SK-N-SH (cell line): Measurements from ENCODE around the gene ELMO1. TPM values are rescaled to one million over a fixed set of nuclear protein-coding genes. Genes with fewer than 3 reads are reported as not detected.

Source experiments
- CTCF ChIA-PET: fragments of 300-600, 350-600 bp; formaldehyde crosslinking; extraction: SDS; loops from one replicate; lab custom pipeline; 2021; lab: Yijun Ruan, JAX
- POLR2A ChIA-PET: fragments of 350-600 bp; sonication (Branson Sonifier 250); formaldehyde crosslinking; extraction: SDS; loops from one replicate; lab custom pipeline; 2020; ENCODE audit warnings: antibody characterized with exemption, inconsistent platforms; lab: Yijun Ruan, JAX
- DNase-seq: peaks from one replicate; pipeline ENCODE4 v3.0.0; 2012
- H2AFZ ChIP-seq: fragments of 200-600 bp; sonication (generic); 2 replicates; pipeline ENCODE4 v1.8.1; 2016; ENCODE audit warnings: antibody characterized with exemption, mild to moderate bottlenecking, low read depth
- H3F3A ChIP-seq: fragments of 200-600 bp; sonication (generic); replicated peaks from 2 replicates; pipeline ENCODE3; 2016; ENCODE audit warnings: antibody characterized with exemption, mild to moderate bottlenecking; ENCODE audit not compliant: insufficient read depth
- H3K27ac ChIP-seq, 2 experiments: fragments of 200-500 bp in 1 of 2; fragments of 200-600 bp in 1 of 2; sonication (Bioruptor generic) in 1 of 2; sonication (generic), shearing (Covaris generic) in 1 of 2; 2 replicates each; pipeline versions ENCODE4 v1.5.1 to v1.6.1; 2014 to 2016; ENCODE audit warnings: low read depth in 2 of 2, inconsistent platforms in 1 of 2, low read length in 1 of 2, mild to moderate bottlenecking in 1 of 2, mixed read lengths in 1 of 2
- H3K27me3 ChIP-seq: fragments of 200-600 bp; sonication (generic), shearing (Covaris generic); 2 replicates; pipeline ENCODE4 v1.6.1; 2016; ENCODE audit warnings: mixed run types; ENCODE audit not compliant: insufficient read depth
- H3K36me3 ChIP-seq, 2 experiments: fragments of 200-500 bp in 1 of 2; fragments of 200-600 bp in 1 of 2; sonication (Bioruptor generic) in 1 of 2; sonication (generic) in 1 of 2; replicated peaks in 1 of 2; 2 replicates each; pipeline versions ENCODE3 to v1.5.1; 2014 to 2016; ENCODE audit warnings: low read length in 1 of 2, mild to moderate bottlenecking in 1 of 2; ENCODE audit not compliant: insufficient read depth in 2 of 2, control insufficient read depth in 1 of 2
- H3K4me1 ChIP-seq, 2 experiments: fragments of 200-500 bp in 1 of 2; fragments of 200-600 bp in 1 of 2; sonication (Bioruptor generic) in 1 of 2; sonication (generic), shearing (Covaris generic) in 1 of 2; 2 replicates each; pipeline versions ENCODE4 v1.5.1 to v1.6.1; 2014 to 2016; ENCODE audit warnings: low read depth in 1 of 2, low read length in 1 of 2, mixed run types in 1 of 2; ENCODE audit not compliant: insufficient read depth in 2 of 2, control insufficient read depth in 1 of 2
- H3K4me2 ChIP-seq: fragments of 200-600 bp; sonication (generic), shearing (Covaris generic); 2 replicates; pipeline ENCODE4 v1.6.1; 2017; ENCODE audit warnings: mixed run types
- H3K4me3 ChIP-seq, 2 experiments: fragments of 200-500 bp in 1 of 2; fragments of 200-600 bp in 1 of 2; sonication (Bioruptor generic) in 1 of 2; sonication (generic), shearing (Covaris generic) in 1 of 2; 2 replicates each; pipeline versions ENCODE4 v1.5.1 to v1.8.1; 2014 to 2016; ENCODE audit warnings: low read depth in 2 of 2, inconsistent platforms in 1 of 2, low read length in 1 of 2, mild to moderate bottlenecking in 1 of 2, mixed read lengths in 1 of 2, moderate library complexity in 1 of 2
- H3K79me2 ChIP-seq: fragments of 200-600 bp; sonication (generic); 2 replicates; pipeline ENCODE4 v1.8.1; 2017; ENCODE audit warnings: mild to moderate bottlenecking; ENCODE audit not compliant: insufficient read depth
- H3K9ac ChIP-seq: fragments of 200-600 bp; sonication (generic); 2 replicates; pipeline ENCODE4 v1.6.1; 2017; ENCODE audit warnings: mixed run types
- H3K9me2 ChIP-seq: fragments of 200-600 bp; sonication (generic); 2 replicates; pipeline ENCODE4 v1.6.1; 2017; ENCODE audit warnings: mixed run types
- H3K9me3 ChIP-seq: fragments of 200-600 bp; sonication (generic); 2 replicates; pipeline ENCODE4 v1.6.1; 2017; ENCODE audit warnings: mixed run types, mild to moderate bottlenecking, moderate library complexity
- H4K20me1 ChIP-seq: fragments of 200-600 bp; sonication (generic); 2 replicates; pipeline ENCODE4 v1.6.1; 2017; ENCODE audit warnings: mild to moderate bottlenecking, mixed run types; ENCODE audit not compliant: insufficient read depth
- EP300 ChIP-seq, 2 experiments: IDR thresholded peaks; 2 replicates each; pipeline versions ENCODE4 v1.4.0 to v1.6.1; 2012; ENCODE audit warnings: borderline replicate concordance in 1 of 2, low read depth in 1 of 2, low read length in 1 of 2
- EZH2phosphoT487 ChIP-seq: fragments of 200-600 bp; sonication (generic); IDR thresholded peaks from 2 replicates; pipeline ENCODE4 v1.6.1; 2017; ENCODE audit warnings: low read depth, mixed run types, mild to moderate bottlenecking, antibody characterized with exemption, moderate library complexity, borderline replicate concordance
- FOSL2 ChIP-seq: IDR thresholded peaks from 2 replicates; pipeline ENCODE4 v1.4.0; 2012; ENCODE audit warnings: low read depth, mild to moderate bottlenecking, moderate library complexity, borderline replicate concordance
- FOXJ3 ChIP-seq: sonication (generic); formaldehyde crosslinking; IDR thresholded peaks from 2 replicates; pipeline ENCODE4 v1.5.1; 2020; ENCODE audit warnings: mild to moderate bottlenecking, missing genetic modification reagents
- GABPA ChIP-seq: IDR thresholded peaks from 2 replicates; pipeline ENCODE4 v1.4.0; 2012; ENCODE audit warnings: low read depth, mild to moderate bottlenecking
- GATA2 ChIP-seq: sonication (generic); formaldehyde crosslinking; IDR thresholded peaks from 2 replicates; pipeline ENCODE4 v1.5.0; 2020; ENCODE audit warnings: mild to moderate bottlenecking, missing genetic modification reagents
- MEF2A ChIP-seq: IDR thresholded peaks from 2 replicates; pipeline ENCODE4 v1.4.0; 2012; ENCODE audit warnings: low read depth, borderline replicate concordance
- NFIC ChIP-seq: IDR thresholded peaks from 2 replicates; pipeline ENCODE4 v1.4.0; 2012; ENCODE audit warnings: borderline replicate concordance
- NRF1 ChIP-seq: IDR thresholded peaks from 2 replicates; pipeline ENCODE4 v1.6.1; 2012; ENCODE audit warnings: low read depth, mild to moderate bottlenecking, low read length
- PBX3 ChIP-seq: IDR thresholded peaks from 2 replicates; pipeline ENCODE4; 2012
- RAD21 ChIP-seq: IDR thresholded peaks from 2 replicates; pipeline ENCODE4 v1.6.1; 2012; ENCODE audit warnings: mild to moderate bottlenecking, low read length
- RCOR1 ChIP-seq: fragments of 150-350 bp; IDR thresholded peaks from 2 replicates; pipeline ENCODE4 v1.6.1; 2017; ENCODE audit warnings: antibody characterized with exemption, low read length
- RXRA ChIP-seq: IDR thresholded peaks from 2 replicates; pipeline ENCODE4 v1.4.0; 2012; ENCODE audit warnings: low read depth, mild to moderate bottlenecking, borderline replicate concordance
- SIN3A ChIP-seq: IDR thresholded peaks from 2 replicates; pipeline ENCODE4 v1.6.1; 2012; ENCODE audit warnings: low read depth, mild to moderate bottlenecking, low read length, moderate library complexity, borderline replicate concordance
- TAF1 ChIP-seq: IDR thresholded peaks from 2 replicates; pipeline ENCODE4 v1.6.1; 2012; ENCODE audit warnings: low read depth, mild to moderate bottlenecking, low read length, moderate library complexity, borderline replicate concordance
- USF2 ChIP-seq: fragments of 150-350 bp; IDR thresholded peaks from 2 replicates; pipeline ENCODE4 v1.6.1; 2017; ENCODE audit warnings: antibody characterized with exemption, low read length, low read depth, borderline replicate concordance
- YY1 ChIP-seq: IDR thresholded peaks from 2 replicates; pipeline ENCODE4 v1.4.0; 2012; ENCODE audit warnings: low read depth, mild to moderate bottlenecking
- ZBTB33 ChIP-seq: IDR thresholded peaks from 2 replicates; pipeline ENCODE4 v1.4.0; 2012; ENCODE audit warnings: low read depth, borderline replicate concordance
- WGBS: methylation state at CpG from one replicate; pipeline ENCODE4 v1.1.6; 2017; ENCODE audit warnings: low lambda C conversion rate; 5-methylcytosine and 5-hydroxymethylcytosine counted together
- polyA plus RNA-seq, 3 experiments: library from polyadenylated mRNA; depleted of rRNA; stranded (reverse); fragments of >200 nt; gene quantifications; 2 replicates each; pipeline ENCODE4 v1.2.3, GENCODE V29; 2012

Gene ELMO1
- polyA plus RNA-seq, 1 of the 3 experiments (the other 2 are of a cell fraction) = 0.64 TPM

GRCh38 chr7:36887969-36888368, 560.7 kb downstream of the ELMO1 start (continued):
- TF ChIP-seq ZBTB33 = no peak
- TF ChIP-seq EZH2phosphoT487 = no peak
- no peak for TF ChIP-seq RXRA
- TF ChIP-seq FOSL2 = no peak
- no peak for TF ChIP-seq USF2

- TF ChIP-seq NFIC (no peak), SIN3A (no peak), YY1 (no peak), RAD21 (no peak), TAF1 (no peak)
- no peaks in the 10 kb centered on the region for H3K27me3 ChIP-seq
- DNase-seq = no peak
- peaks cover 0 to 45% of the 10 kb centered on the region in 2 experiments; a peak in 2 of 4 replicates for H3K4me1 ChIP-seq
- no peak overlapping the region for H3K9ac ChIP-seq
- H2AFZ ChIP-seq = no peak overlapping the region
- no peaks in the 10 kb centered on the region for H3F3A ChIP-seq
- H3K27ac ChIP-seq = peak overlapping the region in 1 of 2 experiments; percentile 91; a peak in 2 of 4 replicates
- H3K4me2 ChIP-seq = no peak overlapping the region
- H3K36me3 ChIP-seq = no peaks in the 10 kb centered on the region
- ChIA-PET CTCF (interaction anchor here (0.5 to 8.4 kb wide), 9 partner anchors 11 to 487 kb away, joined by 3 to 32 read pairs (median 4); no protein-coding TSS in a partner anchor), POLR2A (interaction anchor here (1.0 kb wide), 1 partner anchor 98 kb away, joined by 3 read pairs; no protein-coding TSS in a partner anchor)
- no peaks in the 10 kb centered on the region for H4K20me1 ChIP-seq
- no peaks in the 10 kb centered on the region for H3K9me2 ChIP-seq
- 34% methylated on average over 9 of the region's 9 CpGs for WGBS
- no peaks in the 10 kb centered on the region for H3K9me3 ChIP-seq
- no peak overlapping the region for H3K4me3 ChIP-seq
- H3K79me2 ChIP-seq = no peaks in the 10 kb centered on the region
These were observed 561.4 kb downstream of the ELMO1 start for GRCh38 chr7:36887233-36887632.

- WGBS = 25% methylated on average over 5 of the region's 5 CpGs
- no peaks in the 10 kb centered on the region for H3K9me3 ChIP-seq
- POLR2A ChIA-PET = interaction anchor here (1.0 kb wide), 1 partner anchor 297 kb away, joined by 3 read pairs; no protein-coding TSS in a partner anchor
These were observed 563.8 kb downstream of the ELMO1 start for GRCh38 chr7:36884910-36885309.

More at GRCh38 chr7:36884910-36885309, 563.8 kb downstream of the ELMO1 start:
- H2AFZ ChIP-seq = no peak overlapping the region
- H3K4me1 ChIP-seq = peaks cover 0 to 40% of the 10 kb centered on the region in 2 experiments; a peak in 2 of 4 replicates
- H3K4me3 ChIP-seq = no peak overlapping the region
- H3F3A ChIP-seq = no peaks in the 10 kb centered on the region
- H3K36me3 ChIP-seq = no peaks in the 10 kb centered on the region
- no peaks in the 10 kb centered on the region for H3K9me2 ChIP-seq
- no peak overlapping the region for H3K4me2 ChIP-seq
- no peaks in the 10 kb centered on the region for H3K27me3 ChIP-seq
- H4K20me1 ChIP-seq = no peaks in the 10 kb centered on the region
- H3K9ac ChIP-seq = no peak overlapping the region
- TF ChIP-seq EP300 (IDR thresholded peaks at IDR 0.05; ENCODE audit: borderline replicate concordance in 1 of 2, low read depth in 1 of 2, low read length in 1 of 2) = peak in 1 of 2 experiments; percentile 42; a peak in 1 of 4 replicates
- TF ChIP-seq NRF1 = no peak
- TF ChIP-seq RAD21 = no peak; the same call in 1 of the 2 replicates
- no peak for TF ChIP-seq PBX3
- TF ChIP-seq FOXJ3 = no peak; the same call in 1 of the 2 replicates
- no peak for TF ChIP-seq MEF2A
- peak; percentile 68 for TF ChIP-seq GATA2 (CRISPR knock-in tag)
- TF ChIP-seq RCOR1 = no peak
- no peak for TF ChIP-seq NFIC
- no peak for TF ChIP-seq GABPA
- H3K27ac ChIP-seq = peak overlapping the region in 1 of 2 experiments; percentile 91; a peak in 2 of 4 replicates
- DNase-seq = no peak
- CTCF ChIA-PET = interaction anchor here (0.7 to 8.4 kb wide), 10 partner anchors 9 to 397 kb away, joined by 3 to 32 read pairs (median 4); no protein-coding TSS in a partner anchor
- no peaks in the 10 kb centered on the region for H3K79me2 ChIP-seq
